Pericardium fibroblast (primary cell): Measurements from ENCODE around the gene DSG1. TPM values are rescaled to one million over a fixed set of nuclear protein-coding genes. Genes with fewer than 3 reads are reported as not detected.

Source experiments
- total RNA-seq: library from RNA; depleted of rRNA; stranded (reverse); fragments of >200 nt; gene quantifications from 2 replicates; pipeline ENCODE4 v1.2.3, GENCODE V29; 2015

Gene DSG1
- total RNA-seq, result not detected in 2 replicates

GRCh38 chr18:31317860-31318259 lies at the start of gene DSG1:
Gene DSG1, plus strand, starts transcription at chr18:31318160. Its CDS starts 141 bp downstream, at chr18:31318301.

GRCh38 chr18:31376477-31376876 lies 58.5 kb downstream of the DSG1 start, which contains the start of gene DSG4:
Gene DSG4, plus strand, starts transcription at chr18:31376777. Its CDS starts 135 bp downstream, at chr18:31376912.

Other genes with a start within 250 kb of the DSG1 start
- 0.09 and 3.7 TPM in 2 replicates for gene DSC2, start 215.7 kb upstream of the DSG1 start, total RNA-seq
- under 0.01 TPM in 1 of 2 replicates, not detected in the other for gene DSC1, start 155.3 kb upstream of the DSG1 start, total RNA-seq
- not detected in 2 replicates for gene DSG4, start 58.6 kb downstream of the DSG1 start, total RNA-seq
- gene DSG3, start 129.6 kb downstream of the DSG1 start, total RNA-seq, result not detected in 2 replicates
- 1.4 and 10.0 TPM in 2 replicates for gene DSG2, start 180.0 kb downstream of the DSG1 start, total RNA-seq